SIG-M5 (cell line): ENCODE measurements around the gene NGDN.
A peak's percentile ranks its signal among the peaks of the same experiment; 100 is the strongest.
"Not testable (repeated sequence)": the region's sequence is repeated elsewhere in the genome, so short reads cannot be mapped to it uniquely, and the experiment has no call there.

Experiments used
- DNase-seq: peaks from one replicate; lab custom pipeline; 2025; lab: John Stamatoyannopoulos, UW

The NGDN gene, protein sequence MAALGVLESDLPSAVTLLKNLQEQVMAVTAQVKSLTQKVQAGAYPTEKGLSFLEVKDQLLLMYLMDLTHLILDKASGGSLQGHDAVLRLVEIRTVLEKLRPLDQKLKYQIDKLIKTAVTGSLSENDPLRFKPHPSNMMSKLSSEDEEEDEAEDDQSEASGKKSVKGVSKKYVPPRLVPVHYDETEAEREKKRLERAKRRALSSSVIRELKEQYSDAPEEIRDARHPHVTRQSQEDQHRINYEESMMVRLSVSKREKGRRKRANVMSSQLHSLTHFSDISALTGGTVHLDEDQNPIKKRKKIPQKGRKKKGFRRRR

GRCh38 chr14:23469127-23469905 is at the start of gene NGDN:
TSS of gene NGDN (plus strand) at chr14:23469703. CDS start at chr14:23469716, 13 bp downstream.
- DNase-seq: peak; percentile 98

GRCh38 chr14:23421594-23421993 is 47.9 kb upstream of the NGDN start:
- DNase-seq: no peak

DNA sequence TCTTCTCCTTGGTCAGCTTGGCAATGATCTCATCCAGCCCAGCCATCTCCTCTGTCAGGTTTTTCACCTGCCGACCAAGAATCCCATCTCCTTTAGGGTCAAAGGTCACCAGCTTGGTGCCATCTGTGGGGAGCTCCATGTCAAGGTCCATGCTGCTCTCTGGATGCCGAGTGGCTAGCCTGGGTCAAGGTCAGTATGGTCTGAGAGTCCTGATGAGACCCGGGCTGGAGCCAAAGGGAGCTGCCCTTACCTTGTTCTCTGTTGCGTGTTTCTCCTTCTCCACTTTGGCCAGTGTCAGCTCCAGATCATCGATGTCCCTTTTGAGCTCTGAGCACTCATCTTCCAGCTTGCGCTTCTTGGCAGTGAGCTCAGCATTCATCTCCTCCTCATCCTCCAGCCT is 45.8 kb upstream of the NGDN start:
- no peak for DNase-seq

GRCh38 chr14:23425169-23425568 is 44.3 kb upstream of the NGDN start:
- DNase-seq: no peak

DNA sequence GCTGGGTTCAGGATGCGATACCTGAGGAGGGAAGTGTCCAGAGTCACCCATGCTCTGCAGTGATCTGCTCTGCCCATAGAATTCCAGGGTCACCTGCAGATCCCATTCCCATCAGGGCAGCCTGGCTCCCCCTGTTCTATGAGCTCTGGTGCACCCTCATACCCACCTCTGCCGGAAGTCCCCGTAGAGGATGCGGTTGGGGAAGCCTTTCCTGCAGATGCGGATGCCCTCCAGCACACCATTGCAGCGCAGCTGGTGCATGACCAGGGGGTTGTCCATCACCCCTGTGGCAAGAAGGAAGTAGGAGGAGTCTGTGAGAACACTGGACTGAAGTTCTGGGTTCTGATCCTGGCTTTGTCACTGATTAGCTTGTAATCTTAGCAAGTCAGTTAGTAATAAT is 43.7 kb upstream of the NGDN start:
- not testable (repeated sequence) for DNase-seq

DNA sequence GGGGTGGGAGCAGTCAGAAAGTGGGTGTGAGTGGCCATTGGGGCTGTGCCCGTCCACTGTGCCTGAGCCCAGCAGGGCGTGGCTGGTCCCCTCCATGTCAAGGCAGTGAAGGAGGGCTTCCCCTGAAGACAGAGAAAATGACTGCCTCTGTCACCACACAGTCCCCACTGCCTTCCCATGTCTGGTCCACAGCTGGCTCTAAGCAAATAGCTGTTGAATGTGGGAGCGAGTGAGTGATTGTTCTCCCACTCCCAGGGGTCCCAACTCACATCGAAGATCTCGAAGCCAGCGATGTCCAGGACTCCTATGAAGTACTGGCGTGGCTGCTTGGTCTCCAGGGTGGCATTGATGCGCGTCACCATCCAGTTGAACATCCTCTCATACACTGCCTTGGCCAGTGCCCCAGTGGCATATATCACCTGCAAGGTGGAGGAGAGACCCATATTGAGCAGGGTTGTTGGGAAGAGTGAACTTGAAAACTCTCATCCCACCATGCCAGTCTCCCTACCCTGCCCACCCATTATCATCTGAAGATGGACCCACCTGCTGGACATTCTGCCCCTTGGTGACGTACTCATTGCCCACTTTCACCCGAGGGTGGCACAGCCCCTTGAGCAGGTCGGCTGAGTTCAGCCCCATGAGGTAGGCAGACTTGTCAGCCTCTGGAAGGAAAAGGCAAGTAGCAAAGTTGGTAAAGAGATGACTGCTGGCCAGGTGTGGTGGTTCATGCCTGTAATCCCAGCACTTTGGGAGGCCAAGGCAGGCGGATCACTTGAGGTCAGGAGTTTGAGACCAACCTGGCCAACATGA is 40.6 kb upstream of the NGDN start:
- no peak for DNase-seq

GRCh38 chr14:23430016-23430722 is 39.3 kb upstream of the NGDN start:
- DNase-seq: no peak

GRCh38 chr14:23430723-23431085 is 38.8 kb upstream of the NGDN start:
- DNase-seq: no peak

DNA sequence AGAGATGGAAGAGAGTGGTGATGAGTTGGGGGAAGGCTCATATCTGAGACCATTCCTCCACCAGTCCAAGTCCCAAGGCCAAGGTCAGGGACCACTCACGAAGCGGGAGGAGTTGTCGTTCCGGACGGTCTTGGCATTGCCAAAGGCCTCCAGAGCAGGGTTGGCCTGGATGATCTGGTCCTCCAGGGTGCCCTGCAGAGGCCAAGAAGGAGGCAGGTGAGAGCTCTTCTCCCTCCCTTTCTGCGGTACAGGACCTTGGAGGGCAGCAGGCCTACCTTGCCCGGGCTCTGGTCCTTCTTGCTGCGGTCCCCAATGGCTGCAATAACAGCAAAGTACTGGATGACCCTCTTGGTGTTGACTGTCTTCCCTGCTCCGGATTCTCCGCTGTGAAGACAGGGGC is 38.0 kb upstream of the NGDN start:
- no peak for DNase-seq

GRCh38 chr14:23432102-23432925 is 37.2 kb upstream of the NGDN start:
- DNase-seq: no peak

- DNase-seq: no peak
Measured at GRCh38 chr14:23432946-23433345, 36.6 kb upstream of the NGDN start.

GRCh38 chr14:23433457-23433856 is 36.0 kb upstream of the NGDN start:
- no peak for DNase-seq

DNA sequence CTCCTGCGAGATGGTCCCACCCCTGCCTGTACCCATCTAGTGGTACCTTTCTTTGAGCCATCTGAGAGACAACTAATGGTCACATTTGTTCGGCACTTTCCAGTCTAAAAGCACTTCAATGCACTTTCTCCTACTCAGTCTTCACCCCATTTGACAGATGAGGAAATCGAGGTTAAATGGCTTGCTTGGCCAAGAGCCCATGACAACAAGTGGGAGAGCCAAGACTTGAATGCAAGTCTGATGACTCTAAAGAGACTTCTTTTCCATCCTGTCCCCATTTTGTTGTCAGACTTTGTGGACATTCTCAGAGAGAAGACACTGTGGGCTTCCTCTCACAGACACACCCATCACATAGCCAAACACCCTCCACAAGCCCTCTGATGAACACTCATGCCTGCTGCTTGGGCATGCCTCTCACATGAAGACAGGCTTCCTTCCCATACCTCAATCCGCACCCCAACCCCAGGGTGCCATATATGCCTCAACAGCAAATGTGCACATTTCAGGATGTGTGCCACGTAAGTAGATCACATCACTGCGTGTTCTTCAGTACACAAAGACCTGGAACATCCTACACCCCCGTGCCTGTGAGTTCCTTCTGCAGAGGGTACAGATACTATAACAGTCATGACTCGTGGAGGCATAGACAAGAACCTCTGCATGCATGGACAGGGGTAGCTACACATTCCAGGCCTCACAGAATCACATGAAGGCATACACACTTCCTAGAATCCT is 34.8 kb upstream of the NGDN start:
- no peak for DNase-seq

DNA sequence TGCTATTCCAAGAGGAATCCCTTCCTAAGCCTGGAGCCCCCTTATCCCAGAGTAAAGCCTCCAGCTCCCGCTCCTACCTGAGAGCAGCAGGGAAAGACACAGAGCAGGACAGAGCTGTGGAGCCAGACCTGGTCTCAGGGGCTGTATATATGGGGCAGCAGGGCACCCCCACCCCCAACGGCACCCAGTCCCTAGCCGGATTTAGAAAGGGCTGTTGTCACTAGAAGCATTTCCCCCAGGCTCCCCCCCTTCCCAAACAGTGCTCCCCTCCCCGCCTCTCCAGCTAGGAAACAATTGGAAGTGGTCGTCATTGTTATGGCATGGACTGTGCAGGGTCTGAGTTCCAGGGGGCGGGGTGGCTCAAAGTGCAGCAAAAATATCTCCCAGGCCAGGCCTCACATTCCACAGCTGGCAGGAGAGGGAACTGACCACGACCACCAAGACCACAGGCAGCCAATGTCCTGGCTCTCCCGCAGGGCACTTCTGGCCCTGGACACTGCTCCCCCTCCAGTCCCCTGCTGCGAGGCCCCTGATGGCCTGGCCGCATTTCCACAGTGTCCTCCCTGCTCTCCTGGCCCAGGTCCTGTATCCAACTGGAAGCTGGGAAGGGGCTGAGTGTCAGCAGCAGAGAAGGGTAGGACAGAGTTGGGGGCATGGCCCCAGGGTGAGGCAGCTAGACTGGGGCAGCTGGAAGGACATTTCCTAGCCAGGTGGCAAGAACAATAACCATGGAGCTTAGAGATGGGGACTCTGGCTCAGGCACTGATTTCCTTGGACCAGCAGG is 33.8 kb upstream of the NGDN start, which contains the start of gene MYH7:
Gene MYH7 (minus strand): TSS at position 118 of the 784 bp plus-strand sequence. CDS start 1,928 bp downstream, outside the sequence.
- no peak for DNase-seq

DNA sequence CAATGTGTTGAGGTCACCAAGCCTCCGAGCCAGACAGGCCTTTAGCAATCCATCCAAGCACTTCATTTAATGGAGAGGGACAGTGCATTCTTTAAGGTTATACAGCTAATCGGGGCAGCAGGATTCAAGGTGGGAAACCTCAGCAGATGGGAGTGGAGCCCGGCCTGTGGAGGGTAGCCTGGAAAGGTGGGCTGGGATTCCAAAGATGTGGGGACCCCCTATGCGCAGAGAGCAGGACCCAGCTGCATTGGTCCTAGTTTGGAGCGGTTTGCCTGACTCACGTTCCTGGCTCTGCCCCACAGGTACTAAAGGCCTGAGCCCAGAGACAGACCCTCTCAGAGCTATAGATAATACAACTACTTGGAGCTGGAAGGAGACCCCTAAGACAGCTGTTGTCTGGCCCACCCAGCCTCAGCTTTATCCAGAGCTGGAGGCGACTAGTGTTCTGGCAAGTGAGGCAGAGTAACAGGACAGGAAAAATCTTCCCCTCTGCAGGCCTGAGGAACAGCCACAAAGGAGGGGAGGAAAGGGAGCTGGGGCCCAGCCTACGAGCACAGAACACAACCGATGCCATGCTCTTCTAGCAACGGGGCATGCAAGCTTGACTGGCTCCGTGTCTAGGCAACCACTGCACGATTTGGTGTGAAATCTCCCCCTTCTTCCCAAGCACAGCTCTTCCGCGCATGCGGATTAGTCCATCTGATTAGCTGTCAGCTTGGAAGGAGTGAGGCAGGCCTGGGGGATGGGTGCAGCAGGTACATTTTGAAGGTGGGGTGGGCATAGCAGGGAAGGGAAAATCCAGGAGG is 33.0 kb upstream of the NGDN start:
- no peak for DNase-seq

DNA sequence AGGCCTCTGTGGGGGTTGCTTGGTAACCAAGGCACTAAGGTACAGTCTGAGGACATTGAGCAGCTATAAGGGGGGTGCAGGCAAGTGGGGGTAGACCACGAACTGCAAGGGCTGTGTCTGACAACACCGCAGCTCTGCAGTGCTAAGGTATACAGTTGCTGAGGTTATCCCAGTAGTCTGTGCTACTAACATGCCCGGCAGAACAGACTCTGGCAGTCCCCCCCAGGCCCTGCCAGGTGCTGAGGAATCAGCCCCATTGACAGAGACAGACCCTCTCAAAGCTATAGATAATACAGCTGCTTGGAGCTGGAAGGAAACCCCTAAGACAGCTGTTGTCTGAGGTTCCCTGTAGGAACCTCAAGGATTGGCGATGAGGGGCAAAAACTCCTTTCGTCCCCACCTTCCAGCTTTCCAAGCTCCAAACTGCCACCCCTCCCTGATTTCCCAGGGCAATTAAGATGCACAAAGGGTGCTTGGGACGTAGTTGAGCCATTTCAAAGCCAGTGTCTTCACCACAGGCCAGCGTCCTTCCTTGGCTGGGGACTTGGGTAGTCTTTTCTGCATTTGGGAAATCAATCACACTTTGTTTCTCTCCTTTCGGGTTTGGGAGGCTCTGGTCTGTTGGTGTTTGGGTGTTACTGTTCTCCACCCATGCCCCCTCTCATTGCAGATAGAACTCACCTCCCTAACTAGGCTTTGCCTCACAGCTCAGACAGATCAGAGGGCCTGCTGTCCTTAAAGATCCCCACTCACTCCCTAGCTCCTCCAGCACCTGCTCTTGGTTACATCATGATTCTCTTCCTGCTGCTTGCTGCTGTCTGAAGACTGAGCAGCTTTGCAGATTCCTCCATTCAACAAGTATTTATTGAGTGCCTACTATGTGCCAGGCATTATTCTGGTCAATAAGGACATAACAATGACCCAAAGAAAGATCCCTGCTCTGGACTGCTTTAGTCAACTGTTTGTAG is 32.1 kb upstream of the NGDN start:
- no peak for DNase-seq
